C1 segment of cervical spinal cord (tissue), 14 donors: ENCODE results near the gene NRM.

Experiments
- DNase-seq, 14 donors: peaks; one replicate each; lab custom pipeline; 2025; lab: John Stamatoyannopoulos, UW

NRM gene

GRCh38 chr6:30688569-30688968 is 2.2 kb downstream of the NRM start:
- no peak for DNase-seq

DNA sequence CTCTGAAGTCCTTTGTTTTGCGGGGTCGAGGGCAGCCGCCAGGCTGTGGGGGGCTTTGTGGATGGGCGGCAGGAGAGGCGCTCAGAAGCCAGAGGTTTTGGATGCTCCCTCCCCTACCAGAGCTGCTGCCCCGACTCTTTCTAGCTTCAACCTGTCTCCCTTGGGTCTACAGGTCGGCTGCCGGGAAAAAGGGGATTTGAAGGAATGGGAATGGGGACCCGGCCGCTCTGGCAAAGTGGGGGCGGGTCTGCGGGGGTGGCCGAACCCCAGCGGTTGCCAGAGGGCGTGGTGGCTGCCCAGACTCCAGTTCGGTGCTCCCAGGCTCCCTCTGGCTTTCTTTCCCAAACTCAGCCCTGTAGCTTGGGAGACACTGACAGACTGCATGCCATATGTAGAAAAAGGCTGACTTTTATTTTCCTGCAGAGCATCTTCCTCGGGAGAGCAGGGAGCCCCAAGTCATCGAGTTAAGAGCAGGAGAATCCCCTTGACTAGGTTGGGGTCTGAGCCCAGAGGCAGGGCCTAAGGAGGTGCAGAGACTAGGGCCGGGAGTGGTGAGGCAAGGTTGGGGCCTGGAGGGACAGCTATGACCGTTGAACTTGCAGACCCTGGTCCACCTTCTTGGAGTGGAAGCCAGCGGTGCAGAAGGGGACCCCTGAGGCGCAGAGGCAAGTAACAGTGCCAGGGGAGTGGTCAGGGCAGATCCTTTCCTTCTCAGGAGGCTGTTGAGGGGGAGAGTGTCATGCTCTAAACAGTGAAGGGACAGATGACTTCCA is 2.9 kb downstream of the NRM start:
- peak in 1 of 14 donors; percentile 68 for DNase-seq

DNA sequence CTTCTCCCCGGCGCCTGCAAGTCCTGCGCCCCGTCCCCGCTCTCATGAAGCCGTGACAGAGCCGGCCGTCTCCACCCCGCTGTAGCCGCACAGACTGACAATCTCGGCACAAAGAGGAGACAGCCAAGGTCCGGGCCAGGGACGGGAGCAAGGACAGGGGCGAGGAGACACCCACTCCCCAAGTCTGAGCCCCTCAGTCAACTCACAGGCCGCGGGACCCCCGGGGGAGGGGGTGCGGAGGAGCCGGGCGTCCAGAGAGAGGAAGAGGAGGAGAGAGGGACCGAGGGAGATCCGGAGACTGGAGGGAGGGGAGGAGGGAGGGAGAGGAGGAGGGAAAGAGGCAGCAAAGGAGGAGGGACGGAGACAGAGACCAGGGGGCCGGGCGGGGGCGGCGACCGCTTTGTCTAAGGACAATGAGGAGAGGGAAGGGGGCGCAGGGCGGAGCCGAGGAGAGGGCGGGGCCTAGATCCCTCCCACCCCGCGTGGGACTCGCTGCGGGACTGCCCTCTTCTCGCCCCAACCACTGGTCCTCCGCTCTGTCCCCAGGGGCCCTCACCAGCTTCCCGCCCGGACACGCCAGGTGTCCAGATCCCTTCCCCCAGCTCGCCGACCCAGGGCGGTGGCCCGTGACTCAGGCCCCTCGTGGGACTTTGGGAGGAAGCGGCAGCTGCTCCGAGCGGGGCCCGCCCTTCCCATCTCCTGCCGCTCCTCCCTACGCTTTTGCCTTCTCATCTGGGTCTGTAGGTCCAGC is 3.7 kb downstream of the NRM start:
- peak in 12 of 14 donors; percentile 27 to 88 (median 62) for DNase-seq

DNA sequence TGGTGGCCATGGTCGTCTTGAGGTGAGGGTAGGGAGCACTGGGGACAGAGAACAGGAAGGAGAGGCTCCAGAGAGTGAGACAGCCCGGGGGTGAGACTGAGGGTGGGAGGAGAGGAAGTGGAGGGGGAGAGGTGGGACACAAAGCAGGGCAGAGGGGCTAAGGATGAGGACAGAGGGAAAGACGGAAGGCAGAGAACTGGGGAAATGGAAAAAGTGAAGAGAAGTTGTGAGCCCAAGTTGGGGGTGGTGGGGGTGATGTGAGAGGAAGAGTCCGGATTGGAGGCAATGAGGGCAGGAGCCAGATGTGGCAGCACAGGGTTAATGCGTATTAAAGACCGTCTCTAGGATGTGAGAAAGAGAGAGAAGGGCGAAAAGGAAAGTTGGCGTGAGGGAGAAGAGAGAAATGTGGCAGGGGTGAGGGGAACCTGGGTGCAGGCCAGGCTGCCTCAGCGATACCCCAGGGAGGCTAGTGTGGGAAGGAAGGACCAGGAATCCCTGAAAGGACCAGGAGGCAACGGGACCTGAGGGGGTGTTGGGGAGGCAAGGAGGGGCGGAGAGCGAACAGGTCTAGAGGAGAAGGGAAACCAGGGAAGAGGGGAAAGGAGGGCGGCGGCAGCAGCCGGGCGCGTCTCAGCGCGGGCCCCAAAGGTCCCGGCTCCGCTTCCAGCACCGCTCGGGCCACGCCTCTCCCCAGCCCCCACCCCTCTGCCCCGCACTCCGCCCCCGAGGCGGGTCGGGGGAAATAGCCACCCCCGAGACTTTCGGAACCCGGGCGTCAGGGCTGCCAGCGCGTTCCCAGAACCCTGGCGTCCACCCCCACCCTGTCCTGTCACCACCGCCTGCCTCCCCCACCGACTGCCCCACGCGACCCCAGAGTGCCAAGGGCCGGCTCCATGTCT is 4.5 kb downstream of the NRM start, which contains the start of gene PPP1R18:
TSS of gene PPP1R18 (minus strand) at position 637 of the 899 bp plus-strand sequence. CDS start at position 10, 627 bp downstream.
- DNase-seq, result peak in 10 of 14 donors; percentile 25 to 82 (median 62)

DNA sequence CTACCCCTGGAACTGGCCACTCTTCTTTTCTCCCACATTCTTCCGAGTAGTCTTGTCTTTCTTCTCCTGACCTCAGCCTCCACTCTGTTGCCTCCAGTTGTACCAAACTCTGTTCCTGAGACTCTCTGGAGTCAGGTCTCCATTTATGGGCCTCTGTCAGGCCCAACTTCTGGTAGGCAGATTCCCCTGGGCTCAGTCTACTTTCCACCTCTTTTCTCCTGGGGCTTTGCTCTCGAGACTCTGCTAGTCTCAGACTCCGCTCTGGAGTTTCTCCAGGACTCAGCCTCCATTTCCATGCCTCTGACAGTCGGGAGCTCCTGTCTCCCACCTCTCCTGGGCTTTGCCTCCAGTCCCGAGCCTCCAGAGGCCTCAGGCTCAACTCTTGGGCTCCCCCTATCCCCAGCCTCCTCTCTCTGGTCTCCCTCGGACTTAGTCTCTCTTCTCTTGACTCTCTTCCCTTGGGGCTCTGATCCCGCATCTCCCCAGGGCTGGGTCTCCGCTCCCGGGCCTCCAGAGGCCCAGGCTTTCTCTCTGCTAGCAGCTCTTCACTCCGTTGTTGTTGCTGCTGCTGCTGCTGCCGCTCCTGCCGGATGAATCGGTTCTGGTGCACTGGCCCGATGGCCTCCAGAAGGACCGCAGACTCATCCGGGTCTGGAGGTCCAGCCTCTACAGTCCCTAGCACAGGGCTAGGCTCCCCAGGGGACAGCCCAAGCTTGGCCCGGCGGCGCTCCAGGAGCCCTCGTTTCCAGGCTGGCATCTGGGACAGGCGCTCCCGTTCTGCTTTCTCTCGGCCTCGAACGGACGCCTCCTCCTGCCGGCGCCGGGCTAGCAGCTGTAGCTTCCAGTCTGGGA is 5.4 kb downstream of the NRM start:
- no peak for DNase-seq

DNA sequence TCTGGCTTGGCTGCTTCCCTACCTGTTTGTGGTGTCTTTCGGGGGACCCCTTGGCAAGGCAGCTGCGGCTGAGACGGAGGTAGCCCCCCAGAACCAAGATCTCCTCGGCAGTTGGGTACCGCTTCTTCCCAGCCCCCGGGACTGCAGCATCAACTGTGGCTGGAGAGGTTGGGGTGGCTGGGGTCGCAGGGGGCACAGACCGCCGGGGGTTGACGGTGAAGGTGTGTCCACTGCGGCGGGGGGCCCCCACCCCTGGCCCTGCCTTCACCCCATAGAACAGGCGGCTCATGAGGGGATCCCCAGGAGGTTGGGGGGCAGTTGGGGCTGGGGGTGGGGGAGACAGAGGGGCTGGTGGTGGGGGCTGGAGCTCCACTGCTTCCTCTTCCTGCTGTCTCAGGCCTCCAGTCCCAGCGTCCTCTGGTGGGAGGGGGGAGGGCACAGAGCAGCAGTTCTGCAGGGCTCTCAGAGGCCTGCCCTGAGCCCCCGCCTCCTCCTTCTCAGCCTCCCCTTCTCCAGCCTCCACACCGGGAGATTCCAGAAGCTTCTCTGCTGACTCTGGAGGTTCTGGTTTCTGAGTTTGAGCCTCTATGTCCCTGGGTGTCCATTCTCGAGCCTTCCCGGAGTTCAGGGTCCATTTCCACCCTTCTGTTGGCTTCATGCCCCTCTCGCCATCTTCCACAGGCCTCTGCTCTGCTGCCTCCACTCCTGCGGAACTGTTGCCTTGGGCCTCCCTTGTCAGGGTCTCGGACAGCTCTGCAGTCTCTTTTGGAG is 6.2 kb downstream of the NRM start:
- peak in 5 of 14 donors; percentile 6 to 56 (median 22) for DNase-seq

DNA sequence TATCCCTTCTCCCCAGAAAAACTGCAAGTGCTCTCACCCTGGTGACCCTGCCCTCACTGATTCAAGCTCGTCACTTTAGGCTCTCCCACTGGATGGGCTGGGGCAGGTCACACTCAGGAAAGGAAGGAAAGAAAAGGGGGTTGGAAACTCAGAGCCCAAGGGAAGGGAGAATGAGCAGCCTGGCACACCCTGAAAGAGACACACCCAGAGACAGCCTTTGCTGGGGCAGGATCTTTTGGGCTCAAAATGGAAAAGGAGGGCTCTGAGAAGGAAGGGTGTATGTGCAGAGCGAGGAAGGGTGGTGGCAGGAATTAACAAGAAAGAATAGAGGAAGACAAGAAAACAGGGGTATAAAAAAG is 6.8 kb downstream of the NRM start:
- no peak for DNase-seq

DNA sequence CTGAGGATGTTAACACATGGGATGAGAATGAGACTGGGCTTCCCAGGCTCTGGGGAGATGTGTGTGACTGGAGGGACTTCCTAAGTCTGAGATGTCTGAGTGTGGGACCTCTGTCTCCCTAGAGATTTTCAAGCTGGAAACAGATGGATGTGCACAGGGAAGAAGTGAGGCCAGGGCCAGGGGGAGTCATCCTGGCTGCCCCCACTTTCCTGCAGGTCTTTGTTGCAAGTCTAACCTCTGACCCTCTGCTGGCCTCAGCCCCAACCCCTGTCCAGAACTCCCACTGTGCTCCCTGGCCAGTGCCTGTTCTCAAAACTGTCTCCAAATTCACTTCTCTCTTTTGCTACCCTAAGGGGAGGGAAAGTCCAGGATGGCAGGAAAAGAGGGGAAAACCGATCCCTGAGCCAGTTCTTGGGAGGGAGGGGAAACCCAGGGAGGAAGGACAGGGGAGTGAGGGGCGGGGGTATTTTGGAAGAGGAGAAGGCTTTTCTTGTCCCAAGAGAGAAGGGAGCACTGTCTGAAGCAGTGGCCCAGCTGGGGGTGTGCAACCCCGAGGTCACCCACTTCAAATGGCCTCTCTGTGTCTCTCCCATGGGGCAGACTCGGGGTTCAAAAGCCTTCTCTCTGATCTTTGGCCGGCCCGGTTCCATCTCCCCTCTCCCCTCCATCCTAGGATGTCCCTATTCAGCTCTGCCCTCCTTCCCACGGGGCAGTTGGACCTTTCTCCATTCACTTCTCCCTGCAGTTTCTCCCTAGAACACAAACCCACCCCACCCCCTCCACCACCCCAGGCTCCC is 7.4 kb downstream of the NRM start:
- peak in 2 of 14 donors; percentile 18 to 25 for DNase-seq

GRCh38 chr6:30682143-30683117 is 8.4 kb downstream of the NRM start:
- DNase-seq, result peak in 10 of 14 donors; percentile 33 to 78 (median 48)

DNA sequence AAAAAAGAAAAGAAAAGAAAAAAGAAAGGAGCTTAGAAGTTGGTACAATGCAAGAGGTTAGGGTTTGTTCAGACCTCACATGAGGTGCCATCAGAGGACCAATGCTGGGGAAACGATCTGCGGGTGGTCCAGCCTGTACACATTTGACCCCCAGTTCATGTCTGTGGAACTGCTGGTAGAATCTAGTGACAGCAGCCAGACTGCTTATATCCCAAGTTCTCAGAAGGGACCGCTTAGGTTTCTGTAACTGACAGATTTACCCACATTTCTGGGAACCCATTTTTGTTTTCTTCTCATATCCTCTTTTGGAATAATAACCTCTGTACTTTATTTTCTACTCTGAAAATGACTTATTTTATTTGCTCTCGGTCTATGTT is 9.0 kb downstream of the NRM start:
- DNase-seq, result no peak

DNA sequence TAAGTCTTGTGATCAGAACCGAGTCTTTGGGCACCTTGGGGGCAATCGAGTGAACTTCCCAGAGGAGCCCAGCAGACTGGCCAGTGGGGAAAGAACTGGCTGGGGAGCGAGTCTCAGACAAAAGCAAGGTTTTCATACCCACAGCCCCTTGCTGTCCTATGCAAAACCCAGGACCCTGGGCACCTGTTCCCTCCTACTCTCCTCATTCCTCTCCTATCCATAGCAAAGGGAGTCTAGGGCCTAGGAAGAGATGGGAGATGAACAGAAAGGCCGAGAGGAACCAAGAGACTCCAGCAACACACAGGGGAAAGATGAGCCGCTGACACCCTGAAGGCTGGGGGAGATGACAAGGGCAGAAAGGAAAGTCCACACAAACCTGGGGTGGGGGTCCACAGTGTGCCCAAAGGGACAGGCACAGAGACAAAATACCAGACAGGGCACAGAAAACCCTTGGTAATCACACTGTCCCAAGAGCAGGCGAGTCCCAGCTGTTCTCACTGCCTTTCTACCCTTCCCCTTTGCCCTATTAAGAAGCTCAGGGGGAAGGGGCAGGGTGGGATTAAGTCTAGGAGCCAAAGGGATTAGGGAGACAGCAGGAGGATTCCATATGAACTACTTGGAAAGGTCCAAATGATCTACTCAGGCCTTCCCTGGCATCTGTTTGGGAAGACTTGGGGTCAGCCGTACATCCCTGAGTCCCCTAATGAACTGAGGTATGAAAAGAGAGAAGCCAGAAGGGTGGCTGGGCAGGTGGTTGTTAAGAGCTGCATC is 10.8 kb downstream of the NRM start:
- DNase-seq, result no peak

- DNase-seq, result peak in 13 of 14 donors; percentile 22 to 87 (median 72)
Observed at GRCh38 chr6:30678964-30679726, 11.6 kb downstream of the NRM start.

- no peak for DNase-seq
Observed at GRCh38 chr6:30676660-30677285, 14.0 kb downstream of the NRM start.

DNA sequence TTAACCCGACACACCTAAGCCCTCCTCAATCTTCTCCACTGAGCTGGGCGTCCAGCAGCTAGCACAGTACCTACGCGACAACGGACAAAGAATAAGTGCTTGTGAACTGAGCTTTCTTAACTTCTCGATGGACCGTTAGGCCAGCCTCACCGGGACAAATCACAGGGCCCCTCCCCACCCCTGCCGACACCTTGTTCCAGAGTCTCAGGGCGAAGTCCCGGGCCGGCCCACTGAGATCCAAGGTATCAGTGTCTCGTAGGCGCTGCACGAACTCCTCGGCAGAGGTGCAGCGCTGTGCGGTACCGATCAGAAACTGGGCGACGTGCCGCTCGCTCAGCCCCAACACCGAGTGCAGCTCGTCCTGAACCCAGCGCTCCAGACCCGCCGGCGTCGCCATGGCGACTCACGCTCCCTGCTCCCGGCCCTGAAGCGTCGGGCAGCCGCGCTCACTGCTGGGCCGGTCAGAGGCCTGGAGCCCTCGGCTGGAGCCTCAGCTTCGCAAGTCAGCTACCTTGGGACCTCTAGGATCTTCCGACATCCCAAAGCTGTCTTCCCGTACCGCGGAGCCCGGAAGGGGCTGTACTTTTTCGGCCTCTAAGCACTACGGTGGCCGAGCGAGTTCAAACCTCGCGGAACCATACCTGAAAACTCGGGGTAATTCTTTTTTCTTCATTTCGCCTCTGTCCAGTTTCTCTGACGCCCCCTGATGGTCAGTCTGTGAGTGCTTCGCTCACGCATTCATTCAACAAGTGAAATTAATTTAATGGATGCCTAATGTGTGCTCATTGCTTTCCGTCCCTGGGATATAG is 18.1 kb downstream of the NRM start, which contains the start of gene DHX16:
TSS of gene DHX16 (minus strand) at position 562 of the 809 bp plus-strand sequence. CDS start at position 397, 165 bp downstream.
- DNase-seq, result peak; percentile 24 to 93 (median 82)
